ENCODE measurements around the gene CDT1.

Gene CDT1

DNA sequence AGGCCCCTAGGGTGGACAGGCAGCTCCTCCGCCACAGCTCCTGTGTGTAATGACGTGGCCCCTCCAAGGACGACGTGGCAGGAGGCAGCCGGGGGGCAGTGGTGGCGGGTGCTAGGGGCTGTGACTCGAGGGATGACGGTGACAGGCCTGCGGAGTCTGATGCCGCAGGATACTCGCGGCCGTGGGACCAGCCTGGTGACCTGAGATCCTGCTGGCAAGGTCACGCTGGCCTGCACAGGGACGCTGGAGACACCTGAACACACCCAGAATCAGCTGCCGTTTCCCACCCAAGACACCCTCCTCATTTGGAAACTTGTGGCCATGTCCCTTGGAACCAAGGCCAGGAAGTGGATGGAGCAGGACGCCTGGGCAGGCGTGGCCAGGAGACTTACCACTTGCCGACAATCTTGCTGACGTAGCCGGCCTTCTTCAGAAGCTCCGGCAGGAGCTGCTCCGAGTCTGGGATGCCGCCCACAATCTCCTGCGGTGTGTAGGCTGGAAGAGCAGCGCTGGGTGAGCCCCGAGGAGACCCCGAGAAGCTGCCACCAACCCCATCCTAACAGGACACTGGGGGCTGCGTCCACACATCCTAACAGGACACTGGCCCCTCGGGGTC, 37.1 kb downstream of the CDT1 start:
- no peak for DNase-seq

- DNase-seq = no peak
These were observed 38.1 kb downstream of the CDT1 start for GRCh38 chr16:88841521-88842307.

DNA sequence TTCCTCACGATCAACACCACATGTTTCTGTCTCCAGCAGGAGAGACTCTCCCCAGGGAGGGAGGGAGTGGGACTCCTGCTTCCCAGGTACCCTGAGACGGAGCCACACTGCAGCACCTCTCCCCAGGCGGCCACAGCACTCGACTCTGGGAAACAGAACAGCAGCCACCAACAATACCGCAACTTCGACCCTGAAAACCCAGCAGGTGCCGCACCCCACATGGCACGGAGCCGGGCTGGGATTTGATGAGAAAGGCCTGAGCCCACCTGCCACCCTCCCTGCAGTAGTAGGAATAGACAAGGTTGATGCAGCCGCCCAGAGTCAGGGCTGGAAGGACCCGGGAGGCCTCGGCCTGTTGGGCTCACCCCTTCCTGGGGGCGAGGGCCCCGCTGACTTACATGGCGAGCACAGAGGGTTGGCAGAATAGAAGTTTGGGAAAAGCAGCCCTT, 38.7 kb downstream of the CDT1 start:
- DNase-seq = no peak

DNA sequence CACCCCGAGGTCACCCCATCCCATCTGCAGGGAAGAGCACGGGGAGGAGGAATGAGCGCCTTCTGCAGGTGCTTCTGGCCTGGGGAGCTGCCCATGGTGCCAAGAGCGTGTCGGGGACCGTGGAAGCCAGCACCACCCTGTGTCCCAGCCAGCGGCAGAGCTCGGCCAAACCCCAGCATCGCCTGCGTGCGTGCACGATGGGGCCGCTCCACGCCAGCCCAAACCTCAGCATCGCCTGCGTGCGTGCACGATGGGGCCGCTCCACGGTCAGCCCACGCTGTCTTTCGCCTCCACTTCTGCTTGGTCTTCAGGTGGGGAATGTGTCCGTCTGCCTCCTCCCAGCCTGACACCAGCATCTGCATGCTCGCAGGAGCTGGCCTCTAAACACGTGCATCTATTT, 39.2 kb downstream of the CDT1 start:
- DNase-seq = no peak

GRCh38 chr16:88843256-88843655, 39.7 kb downstream of the CDT1 start:
- no peak for DNase-seq

- DNase-seq = peak; percentile 5
These were observed 40.9 kb downstream of the CDT1 start for GRCh38 chr16:88844419-88845036.

GRCh38 chr16:88846088-88846487, 42.5 kb downstream of the CDT1 start:
- DNase-seq = no peak

DNA sequence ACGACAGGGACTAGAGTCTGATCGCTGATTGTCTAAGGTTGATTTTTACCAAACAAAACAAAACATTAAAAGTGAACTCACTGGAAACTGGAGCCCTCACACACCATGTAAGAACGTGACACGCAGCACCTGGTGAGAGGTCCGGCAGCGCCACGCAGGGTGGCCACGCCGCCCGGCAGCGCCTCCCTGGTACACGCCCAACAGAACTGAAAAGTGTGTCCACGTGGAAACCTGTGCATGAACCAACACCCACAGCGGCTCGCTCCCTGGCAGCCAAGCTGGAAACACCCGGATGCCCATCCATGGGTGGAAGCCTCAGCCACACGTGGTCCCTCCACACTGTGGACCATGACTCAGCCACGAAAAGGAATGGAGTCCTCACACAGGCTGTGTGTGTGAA, 44.1 kb downstream of the CDT1 start:
- no peak for DNase-seq

DNA sequence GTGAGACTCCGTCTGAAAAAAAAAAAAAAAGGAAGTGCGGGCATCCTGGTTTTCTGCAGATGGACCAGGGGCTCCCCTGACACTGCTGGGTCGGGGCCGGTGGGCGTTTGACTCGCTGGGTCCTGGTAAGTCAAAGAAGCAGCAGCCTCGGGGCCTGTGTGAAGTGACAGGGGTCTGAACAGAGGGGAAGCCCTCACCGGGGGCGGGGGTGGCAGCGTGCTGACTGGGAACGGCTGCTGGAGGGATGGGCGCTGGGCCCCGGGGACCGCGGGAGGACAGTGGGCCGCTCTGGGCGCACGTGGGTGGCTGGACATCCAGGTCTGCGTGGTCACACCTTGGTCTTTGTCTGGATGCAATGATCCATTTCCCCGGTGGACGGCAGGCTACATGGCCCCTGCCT, 45.0 kb downstream of the CDT1 start:
- no peak for DNase-seq

DNA sequence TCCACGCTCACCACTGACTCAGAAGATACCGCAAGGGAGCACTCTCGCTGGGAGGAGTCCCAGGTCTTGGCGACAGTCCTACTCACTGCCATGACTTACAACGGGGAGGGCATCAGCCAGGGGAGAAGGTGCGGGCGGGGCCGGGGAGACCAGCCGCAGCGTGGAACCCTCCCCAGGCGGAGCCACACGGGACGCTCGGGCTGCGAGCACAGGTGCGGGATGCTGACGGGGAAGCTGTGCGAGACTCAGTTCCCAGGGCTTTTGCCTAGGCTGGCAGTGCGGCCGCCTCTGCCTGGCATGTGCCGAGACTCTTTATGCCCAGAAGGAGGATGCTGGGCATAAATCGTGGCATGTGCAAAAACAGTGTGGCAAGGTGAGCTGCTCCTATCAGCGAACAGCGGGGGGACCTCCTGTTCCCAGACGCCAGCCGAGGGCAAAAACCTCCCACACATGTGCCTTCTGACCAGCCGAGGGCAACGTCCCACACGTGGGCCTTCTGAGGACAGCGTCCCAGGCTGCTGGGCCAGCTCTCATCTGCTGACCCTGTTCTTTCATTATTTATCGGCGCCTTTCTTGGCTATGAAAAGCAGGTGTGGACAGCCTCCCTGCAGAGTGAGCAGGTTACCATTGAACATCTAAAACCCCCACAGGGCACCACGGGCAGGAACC, 47.1 kb downstream of the CDT1 start:
- DNase-seq = no peak

- no peak for DNase-seq
These were observed 48.0 kb downstream of the CDT1 start for GRCh38 chr16:88851616-88852015.

DNA sequence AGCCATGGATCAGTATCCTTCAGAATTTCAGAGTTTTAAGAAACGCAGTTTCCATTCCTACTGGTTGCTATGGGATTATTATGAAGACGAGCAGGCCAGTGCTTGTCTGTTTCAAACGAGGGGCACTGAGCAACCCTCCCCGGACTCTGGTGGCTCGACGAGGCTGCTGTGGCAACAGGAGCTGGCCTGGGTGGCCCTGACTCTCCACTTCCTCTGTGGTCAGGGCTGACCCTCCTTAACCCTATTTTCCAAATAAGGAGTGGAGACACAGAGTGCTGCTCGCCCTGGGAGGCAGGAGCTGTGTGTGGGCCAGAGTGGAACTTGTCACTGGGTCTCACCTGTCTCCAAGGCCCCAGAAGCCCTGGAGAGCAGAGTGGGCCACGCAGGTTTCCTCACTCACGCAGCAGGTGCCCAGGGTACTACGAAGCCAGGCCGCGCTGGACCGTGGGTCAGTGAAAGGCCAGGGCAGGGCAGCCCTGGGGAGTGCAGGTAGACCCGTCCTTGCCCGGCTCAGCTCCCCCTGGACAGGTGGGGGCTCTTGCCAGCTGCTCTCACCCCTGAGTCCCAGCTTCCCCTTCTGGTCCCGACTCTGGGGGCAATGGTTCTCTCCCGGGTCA, 49.8 kb downstream of the CDT1 start:
- DNase-seq = no peak

DNA sequence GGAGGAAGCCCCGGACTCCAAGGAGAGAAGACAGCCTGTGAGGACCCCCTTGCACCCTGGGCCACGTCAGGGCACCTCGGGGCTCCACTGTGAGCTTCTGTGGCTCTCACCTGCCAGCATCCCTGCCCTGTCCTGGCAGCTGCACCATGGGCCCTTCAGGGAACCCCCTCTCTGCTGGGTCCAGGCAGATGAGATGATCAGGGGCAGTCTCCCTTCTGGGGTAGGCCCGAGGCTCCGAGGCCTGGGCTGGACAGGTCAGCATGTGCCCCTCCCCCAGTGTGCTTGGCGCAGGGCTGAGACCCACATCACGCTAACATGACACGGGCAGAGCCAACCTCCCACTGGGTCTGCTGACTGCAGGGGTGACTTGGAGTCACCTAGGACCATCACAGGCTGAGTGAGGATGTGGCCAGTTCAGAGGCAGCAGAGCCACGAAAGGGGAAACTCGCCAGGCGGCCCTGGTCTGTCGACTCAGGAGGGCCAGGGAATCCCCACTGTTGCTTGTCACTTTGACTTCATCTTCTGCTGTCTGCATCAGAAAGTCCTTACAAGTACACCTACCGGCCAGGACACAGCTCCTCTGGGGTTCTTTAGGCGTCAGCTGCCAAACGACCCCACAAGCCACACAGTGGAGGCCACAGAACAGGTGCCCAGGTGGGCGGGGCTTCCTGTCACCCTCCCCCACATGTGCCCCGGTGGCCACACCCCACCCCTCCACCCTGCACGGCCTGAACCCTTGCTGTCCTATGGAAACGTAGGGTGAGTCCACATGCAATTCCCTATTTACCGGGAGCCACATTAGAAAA, 50.9 kb downstream of the CDT1 start:
- DNase-seq = no peak

DNA sequence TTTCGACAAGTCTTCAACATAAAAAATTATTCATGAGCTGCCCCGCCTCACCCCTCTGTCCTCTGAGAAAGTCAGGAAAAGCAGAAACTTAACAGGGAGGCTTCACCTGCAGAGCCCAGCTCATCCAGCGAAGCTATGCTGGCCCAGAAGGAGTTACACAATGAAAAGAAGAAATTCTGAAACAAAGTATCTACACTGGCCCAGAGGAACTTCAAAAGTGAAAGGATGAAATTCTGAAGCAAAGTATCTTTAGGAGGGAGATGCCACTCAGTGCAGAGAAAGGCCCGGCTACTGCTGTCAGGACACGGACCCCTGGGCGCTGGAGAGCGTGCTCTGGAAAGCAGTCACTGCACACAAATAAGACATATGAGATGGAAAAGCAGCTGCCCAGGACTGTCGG, 51.6 kb downstream of the CDT1 start:
- no peak for DNase-seq

- DNase-seq = no peak
These were observed 52.1 kb downstream of the CDT1 start for GRCh38 chr16:88855736-88856121.

GRCh38 chr16:88856122-88856827, 52.7 kb downstream of the CDT1 start:
- no peak for DNase-seq

DNA sequence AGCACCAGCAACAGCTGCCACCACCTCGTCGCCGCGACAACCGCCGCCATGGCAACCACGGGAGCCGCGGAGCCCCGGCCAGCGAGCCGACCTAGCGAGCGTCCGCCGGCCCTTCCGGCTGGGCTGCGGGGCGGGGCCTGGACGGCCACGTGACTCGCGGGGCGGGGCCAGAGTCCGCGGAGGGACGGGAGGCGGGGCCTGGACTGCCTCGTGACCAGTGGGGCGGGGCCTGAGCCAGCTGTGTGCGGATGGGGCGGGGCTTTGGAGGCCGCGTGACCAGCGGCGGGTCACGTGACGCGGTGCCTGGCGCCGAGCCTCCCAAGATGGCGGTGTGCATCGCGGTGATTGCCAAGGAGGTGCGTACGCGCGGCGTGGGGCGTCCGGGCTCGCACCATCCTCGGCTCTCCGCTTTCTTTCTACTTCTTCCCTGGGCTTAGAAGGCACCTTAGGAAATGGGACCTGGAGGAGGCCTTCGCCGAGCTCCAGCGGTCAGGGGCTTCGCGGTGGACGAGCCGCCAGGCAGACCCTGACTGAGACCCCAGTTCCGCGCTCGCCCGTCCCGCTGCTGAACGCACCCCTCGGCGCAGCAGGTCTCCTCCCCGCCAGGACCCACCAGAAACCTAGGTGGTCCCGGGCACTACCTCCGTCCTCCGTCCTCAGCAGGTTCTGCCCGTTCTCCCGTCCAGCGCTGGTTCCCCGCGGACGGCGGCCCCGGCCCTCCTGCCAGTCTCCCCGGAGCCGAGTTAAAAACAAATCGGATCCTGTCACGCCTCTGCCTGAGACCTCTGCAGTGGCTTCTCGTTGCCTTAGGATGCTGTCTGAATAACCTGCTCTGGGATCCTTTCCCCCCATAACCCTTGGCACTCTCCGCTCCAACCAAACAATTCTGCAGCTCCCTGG, 53.5 kb downstream of the CDT1 start, which contains the start of the genes GALNS and TRAPPC2L:
Gene GALNS (minus strand): TSS at position 120 of the 900 bp plus-strand sequence. CDS start 70 bp downstream, at position 50.
Gene TRAPPC2L (plus strand): TSS at position 300 of the 900 bp plus-strand sequence. CDS start 24 bp downstream, at position 324.
- peak; percentile 89 for DNase-seq

- peak; percentile 34 for DNase-seq
These were observed 54.2 kb downstream of the CDT1 start for GRCh38 chr16:88857728-88858339.

Measured in NCI-H2171 treated with DMSO at 0.1 percent for 48 hours (cell line).